ENCODE measurements around the gene ISY1.
"Not testable (repeated sequence)": the region's sequence is repeated elsewhere in the genome, so short reads cannot be mapped to it uniquely, and the experiment has no call there.

The ISY1 gene

GRCh38 chr3:129166579-129167332, 5.9 kb upstream of the ISY1 start:
- DNase-seq (ENCODE audit: low spot score), result no peak

GRCh38 chr3:129165594-129165993, 4.7 kb upstream of the ISY1 start:
- DNase-seq (ENCODE audit: low spot score), result not testable (repeated sequence)

GRCh38 chr3:129164500-129164899, 3.6 kb upstream of the ISY1 start:
- no peak for DNase-seq (ENCODE audit: low spot score)

GRCh38 chr3:129162729-129163579, 2.1 kb upstream of the ISY1 start:
- no peak for DNase-seq (ENCODE audit: low spot score)

GRCh38 chr3:129161860-129162271, 1.0 kb upstream of the ISY1 start:
- no peak for DNase-seq (ENCODE audit: low spot score)

GRCh38 chr3:129144786-129145185, 16.1 kb downstream of the ISY1 start:
- no peak for DNase-seq (ENCODE audit: low spot score)

GRCh38 chr3:129141011-129141410, 19.9 kb downstream of the ISY1 start:
- DNase-seq (ENCODE audit: low spot score), result not testable (repeated sequence)

- DNase-seq (ENCODE audit: low spot score), result no peak
Observed at GRCh38 chr3:129139911-129140310, 21.0 kb downstream of the ISY1 start.

- DNase-seq (ENCODE audit: low spot score), result not testable (repeated sequence)
Observed at GRCh38 chr3:129136275-129136674, 24.6 kb downstream of the ISY1 start.

- no peak for DNase-seq (ENCODE audit: low spot score)
Observed at GRCh38 chr3:129132097-129132866, 28.6 kb downstream of the ISY1 start.

GRCh38 chr3:129131465-129132088, 29.3 kb downstream of the ISY1 start:
- no peak for DNase-seq (ENCODE audit: low spot score)

- no peak for DNase-seq (ENCODE audit: low spot score)
Observed at GRCh38 chr3:129130291-129130813, 30.5 kb downstream of the ISY1 start.

GRCh38 chr3:129128357-129129155, 32.3 kb downstream of the ISY1 start:
- DNase-seq (ENCODE audit: low spot score), result no peak

GRCh38 chr3:129126726-129127280, 34.1 kb downstream of the ISY1 start:
- DNase-seq (ENCODE audit: low spot score), result no peak

GRCh38 chr3:129123314-129124060, 37.4 kb downstream of the ISY1 start:
- peak; percentile 16 for DNase-seq (ENCODE audit: low spot score)

- DNase-seq (ENCODE audit: low spot score), result peak; percentile 17
Observed at GRCh38 chr3:129122412-129123011, 38.4 kb downstream of the ISY1 start.

GRCh38 chr3:129121792-129122411, 39.0 kb downstream of the ISY1 start, which contains the start of gene RAB43:
RAB43 (minus strand) TSS chr3:129121804; CDS start chr3:129121489, 315 bp downstream.
- peak; percentile 87 for DNase-seq (ENCODE audit: low spot score)

- no peak for DNase-seq (ENCODE audit: low spot score)
Observed at GRCh38 chr3:129121016-129121791, 39.7 kb downstream of the ISY1 start.
